ENCODE measurements around the gene CENPS.

DNA sequence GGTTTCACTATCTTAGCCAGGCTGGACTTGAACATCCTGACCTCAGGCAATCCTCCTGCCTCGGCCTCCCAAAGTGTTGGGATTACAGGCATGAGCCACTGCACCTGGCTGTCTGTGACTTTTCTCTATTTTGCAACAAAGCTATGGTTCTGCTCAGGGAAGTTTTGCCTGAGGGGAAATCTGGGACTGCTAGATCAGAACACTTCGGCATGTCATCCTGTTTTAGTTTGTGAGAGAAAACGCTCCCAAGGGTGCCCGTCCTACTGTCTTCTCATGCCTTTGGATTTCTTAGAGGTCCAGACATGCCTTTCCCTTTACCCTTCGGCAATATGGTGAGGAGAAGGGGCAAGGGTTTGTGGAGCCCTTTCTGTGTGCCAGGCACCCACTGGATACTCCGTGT is 14.0 kb downstream of the CENPS start:
- no peak for TF ChIP-seq EZH2 (IDR thresholded peaks at IDR 0.05; ENCODE audit: insufficient read depth, poor library complexity, severe bottlenecking)
- TF ChIP-seq EZH2phosphoT487 (IDR thresholded peaks at IDR 0.05; ENCODE audit: insufficient read depth, low read depth): no peak
